Caki2 (cell line): ENCODE measurements around the gene NAT9. TPM values are rescaled to one million over a fixed set of nuclear protein-coding genes. Genes with fewer than 3 reads are reported as not detected.

ENCODE experiments used
- DNase-seq: peaks from one replicate; pipeline ENCODE4 v3.0.0-alpha.2; 2015; ENCODE audit warnings: low read depth
- in situ Hi-C: cut with HindIII; loops from 2 replicates; pipeline ENCODE4 v1.10.0; 2016; ENCODE audit warnings: low sequenced_read_pairs, low pct_unique_long_range_greater_than_20kb, mixed read lengths
- total RNA-seq: library from RNA; depleted of rRNA; stranded (reverse); fragments of >200 nt; shearing (Covaris generic); gene quantifications from 2 replicates; pipeline ENCODE4 v1.2.3, GENCODE V29; 2014; ENCODE audit warnings: low replicate concordance

NAT9 gene
- total RNA-seq, 1 experiment from 2014 or later: 36.8 TPM

- DNase-seq: no peak
- in situ Hi-C loops: no loop called here
Observed at GRCh38 chr17:74739227-74739831, 36.8 kb downstream of the NAT9 start.

- DNase-seq: no peak
- in situ Hi-C loops: no loop called here
Observed at GRCh38 chr17:74738051-74738996, 37.8 kb downstream of the NAT9 start.

- in situ Hi-C loops: no loop called here
- no peak for DNase-seq
Observed at GRCh38 chr17:74737299-74738050, 38.7 kb downstream of the NAT9 start.

- DNase-seq: no peak
- in situ Hi-C loops: no loop called here
Observed at GRCh38 chr17:74736513-74737298, 39.4 kb downstream of the NAT9 start, which contains the start of gene RAB37. RAB37 (plus strand) TSS chr17:74737256; CDS start chr17:74737273, 17 bp downstream.

- in situ Hi-C loops: no loop called here
- no peak for DNase-seq
Observed at GRCh38 chr17:74734256-74734655, 41.9 kb downstream of the NAT9 start.

- in situ Hi-C loops: no loop called here
- DNase-seq: no peak
Observed at GRCh38 chr17:74733365-74734122, 42.6 kb downstream of the NAT9 start.

GRCh38 chr17:74732042-74732867, 43.9 kb downstream of the NAT9 start:
- DNase-seq: no peak
- in situ Hi-C loops: no loop called here

GRCh38 chr17:74731347-74731605, 44.9 kb downstream of the NAT9 start:
- in situ Hi-C loops: no loop called here
- no peak for DNase-seq

GRCh38 chr17:74730491-74731346, 45.4 kb downstream of the NAT9 start:
- in situ Hi-C loops: no loop called here

GRCh38 chr17:74729866-74730265, 46.3 kb downstream of the NAT9 start:
- DNase-seq: no peak
- in situ Hi-C loops: no loop called here

More at GRCh38 chr17:74730491-74731346, 45.4 kb downstream of the NAT9 start:
- DNase-seq: no peak

- DNase-seq: no peak
- in situ Hi-C loops: no loop called here
Observed at GRCh38 chr17:74729368-74729767, 46.8 kb downstream of the NAT9 start.

GRCh38 chr17:74728702-74729075, 47.5 kb downstream of the NAT9 start:
- DNase-seq: no peak
- in situ Hi-C loops: no loop called here

- in situ Hi-C loops: no loop called here
Observed at GRCh38 chr17:74728033-74728701, 48.0 kb downstream of the NAT9 start.

GRCh38 chr17:74725111-74725510, 51.0 kb downstream of the NAT9 start:
- no peak for DNase-seq
- in situ Hi-C loops: no loop called here

More at GRCh38 chr17:74728033-74728701, 48.0 kb downstream of the NAT9 start:
- DNase-seq: no peak

GRCh38 chr17:74723891-74724290, 52.3 kb downstream of the NAT9 start:
- in situ Hi-C loops: no loop called here
- DNase-seq: no peak

- in situ Hi-C loops: no loop called here
- no peak for DNase-seq
Observed at GRCh38 chr17:74722782-74723181, 53.4 kb downstream of the NAT9 start.
